NCI-H2081 (cell line): ENCODE data around the gene PPM1J.
A peak's percentile ranks its signal among the peaks of the same experiment; 100 is the strongest.
"Not testable (repeated sequence)": the region's sequence is repeated elsewhere in the genome, so short reads cannot be mapped to it uniquely, and the experiment has no call there.

Source experiments
- DNase-seq, 2 experiments: peaks; one replicate each; lab custom pipeline; 2025; lab: John Stamatoyannopoulos, UW

The PPM1J gene, protein sequence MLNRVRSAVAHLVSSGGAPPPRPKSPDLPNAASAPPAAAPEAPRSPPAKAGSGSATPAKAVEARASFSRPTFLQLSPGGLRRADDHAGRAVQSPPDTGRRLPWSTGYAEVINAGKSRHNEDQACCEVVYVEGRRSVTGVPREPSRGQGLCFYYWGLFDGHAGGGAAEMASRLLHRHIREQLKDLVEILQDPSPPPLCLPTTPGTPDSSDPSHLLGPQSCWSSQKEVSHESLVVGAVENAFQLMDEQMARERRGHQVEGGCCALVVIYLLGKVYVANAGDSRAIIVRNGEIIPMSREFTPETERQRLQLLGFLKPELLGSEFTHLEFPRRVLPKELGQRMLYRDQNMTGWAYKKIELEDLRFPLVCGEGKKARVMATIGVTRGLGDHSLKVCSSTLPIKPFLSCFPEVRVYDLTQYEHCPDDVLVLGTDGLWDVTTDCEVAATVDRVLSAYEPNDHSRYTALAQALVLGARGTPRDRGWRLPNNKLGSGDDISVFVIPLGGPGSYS

DNA sequence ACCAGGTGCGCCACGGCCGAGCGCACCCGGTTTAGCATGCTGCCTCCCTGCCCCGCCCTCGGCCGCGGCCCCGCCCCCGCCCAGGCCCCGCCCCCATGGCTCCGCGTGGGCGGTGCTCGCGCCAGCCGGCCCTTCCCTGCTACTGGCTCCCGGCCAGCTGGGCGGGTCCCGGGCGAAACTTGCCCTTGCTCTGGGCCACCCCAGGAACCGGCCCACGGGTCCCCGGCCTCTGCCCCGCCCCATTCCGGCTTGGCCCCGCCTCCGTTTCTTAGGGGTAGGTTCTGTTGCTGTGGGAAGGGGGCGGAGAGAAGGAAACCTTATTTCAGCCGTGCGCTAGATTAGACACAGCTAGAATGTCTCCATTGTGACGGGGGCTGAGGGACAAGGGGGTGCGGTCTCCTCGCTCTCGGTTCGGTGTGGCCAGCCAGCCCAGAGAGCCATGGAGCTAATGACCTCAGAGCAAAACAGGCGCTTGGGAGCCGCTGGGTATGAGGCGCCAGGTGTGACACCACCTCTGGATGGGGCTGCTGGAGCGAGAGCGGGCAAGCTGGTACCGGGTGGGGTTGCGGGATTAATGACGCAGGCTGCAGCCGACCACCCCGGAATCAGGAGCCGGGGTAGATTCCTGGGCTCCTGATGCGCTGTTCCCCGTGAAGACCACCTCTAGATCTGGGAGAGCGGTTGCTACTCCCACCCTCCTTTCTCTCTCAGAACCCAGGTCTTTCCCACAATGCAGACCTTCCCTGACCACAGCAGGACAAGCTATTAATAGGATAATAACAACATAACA lies at the start of gene PPM1J:
Gene PPM1J, minus strand, starts transcription at position 69 of the 790 bp plus-strand sequence. Its CDS starts 31 bp downstream, at position 38.
- DNase-seq = peak; percentile 68 to 70

DNA sequence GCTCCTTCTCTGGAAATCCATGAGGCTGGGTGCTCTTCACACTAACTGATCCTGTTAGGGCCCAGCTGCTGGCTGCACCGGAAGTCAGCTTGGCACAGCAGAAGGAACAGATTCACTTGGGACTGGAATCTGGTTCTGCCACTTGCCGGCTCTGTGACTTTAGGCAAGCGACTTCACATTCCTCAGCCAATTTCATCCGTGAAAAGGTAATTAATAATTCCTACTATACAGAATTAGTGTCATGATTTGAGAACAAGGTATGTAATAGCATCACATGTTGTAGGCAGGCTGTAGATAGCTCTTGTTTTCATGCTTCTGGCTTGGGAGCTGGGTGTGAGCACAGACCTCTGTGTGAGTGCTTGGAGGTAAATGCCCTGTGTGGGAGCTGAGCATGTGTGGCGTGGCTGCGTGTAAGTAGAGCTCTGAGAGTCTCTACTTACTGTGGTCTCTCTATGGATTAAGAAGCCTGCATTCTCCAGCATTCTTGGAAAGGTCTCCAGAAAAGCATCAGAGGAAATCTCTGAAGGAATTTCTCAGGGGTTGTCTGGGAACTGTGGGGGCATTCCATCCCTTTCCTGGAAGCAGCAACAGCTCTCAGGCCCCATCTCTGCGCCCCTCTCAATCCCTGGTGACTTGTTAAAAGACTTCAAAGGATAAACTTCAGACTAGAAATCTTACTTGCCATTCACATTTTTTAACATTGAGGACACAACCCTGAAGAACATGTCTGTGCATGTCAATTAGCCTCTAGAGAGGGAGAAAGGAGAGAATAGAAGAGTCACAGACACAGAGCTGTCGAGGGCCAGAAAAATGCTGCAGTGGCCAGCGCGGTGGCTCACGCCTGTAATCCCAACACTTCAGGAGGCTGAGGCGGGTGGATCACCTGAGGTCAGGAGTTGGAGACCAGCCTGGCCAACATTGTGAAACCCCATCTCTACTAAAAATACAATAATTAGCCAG lies 47.7 kb upstream of the PPM1J start:
- DNase-seq = no peak

DNA sequence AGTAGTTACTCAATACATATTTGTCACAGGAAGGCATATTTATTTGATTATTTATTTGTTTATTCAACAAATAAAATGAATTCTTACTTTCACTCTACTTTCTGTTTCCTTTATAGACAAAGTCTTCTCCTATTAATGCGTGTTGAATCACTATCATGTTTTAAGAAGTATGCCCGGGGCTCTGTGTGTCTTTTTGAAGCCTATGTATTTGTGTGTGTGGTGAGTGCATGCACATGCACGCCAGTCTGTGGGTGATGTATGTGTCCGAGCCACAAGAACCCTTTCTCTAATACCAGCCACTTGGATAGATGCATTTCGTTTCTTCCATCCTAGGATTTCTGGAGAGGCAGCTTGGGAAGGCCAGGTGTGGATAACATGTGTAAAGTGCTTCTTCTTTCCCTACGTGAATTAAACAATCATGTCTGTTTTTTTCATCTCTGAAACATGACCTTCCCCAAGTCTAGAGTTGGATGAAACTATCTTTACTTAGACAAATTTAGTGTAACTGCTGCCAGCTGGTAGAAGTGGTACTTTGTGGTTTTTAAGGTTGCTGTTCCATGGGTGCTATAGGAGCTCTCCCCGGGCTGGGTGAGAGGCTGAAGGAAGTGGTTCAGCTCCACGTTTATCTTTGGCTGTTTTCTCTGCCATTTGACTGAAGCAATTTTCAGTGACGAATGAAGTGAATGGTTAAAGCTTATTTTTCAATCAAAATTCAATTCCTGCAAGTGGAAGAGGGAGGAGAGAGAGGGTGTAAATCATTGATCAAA lies 46.8 kb upstream of the PPM1J start:
- DNase-seq = no peak

DNA sequence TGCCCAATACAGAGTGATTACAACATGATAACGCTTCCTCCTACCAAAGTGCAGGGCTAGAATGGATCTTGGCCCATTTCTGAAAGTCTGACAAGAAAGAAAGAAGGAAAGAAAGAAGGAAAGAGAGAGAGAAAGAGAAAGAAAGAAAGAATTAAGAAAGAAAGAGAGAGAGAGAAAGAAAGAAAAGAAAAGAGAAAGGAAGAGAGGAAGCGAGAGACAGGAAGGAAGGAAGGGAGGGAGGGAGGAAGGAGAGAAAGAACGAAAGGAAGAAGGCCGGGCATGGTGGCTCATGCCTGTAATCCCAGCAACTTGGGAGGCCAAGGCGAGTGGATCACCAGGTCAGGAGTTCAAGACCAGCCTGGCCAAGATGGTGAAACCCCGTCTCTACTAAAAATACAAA lies 44.1 kb upstream of the PPM1J start:
- no peak for DNase-seq

DNA sequence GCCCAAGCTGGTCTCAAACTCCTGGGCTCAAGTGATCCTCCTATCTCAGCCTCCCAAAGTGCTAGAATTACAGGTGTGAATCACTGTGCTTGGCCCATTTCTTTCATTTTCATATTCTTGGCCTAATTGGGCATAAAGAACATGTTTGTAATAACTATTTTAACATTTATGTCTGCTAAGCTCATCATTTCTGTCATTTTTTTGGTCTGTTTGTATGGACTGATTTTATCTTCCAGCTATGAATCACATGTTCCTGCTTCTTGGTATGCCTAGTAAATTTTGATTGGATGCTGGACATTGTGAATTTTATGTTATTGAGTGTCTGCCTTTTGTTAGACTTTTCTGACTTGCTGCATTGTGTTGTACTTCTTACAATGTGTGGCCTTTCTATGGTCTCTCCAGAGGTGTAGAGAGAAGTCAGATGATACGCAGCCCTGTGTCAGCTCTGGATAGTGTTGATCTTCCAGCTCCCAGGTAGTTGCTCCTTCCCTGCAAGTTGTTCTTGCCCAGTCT lies 39.0 kb upstream of the PPM1J start:
- no peak for DNase-seq

DNA sequence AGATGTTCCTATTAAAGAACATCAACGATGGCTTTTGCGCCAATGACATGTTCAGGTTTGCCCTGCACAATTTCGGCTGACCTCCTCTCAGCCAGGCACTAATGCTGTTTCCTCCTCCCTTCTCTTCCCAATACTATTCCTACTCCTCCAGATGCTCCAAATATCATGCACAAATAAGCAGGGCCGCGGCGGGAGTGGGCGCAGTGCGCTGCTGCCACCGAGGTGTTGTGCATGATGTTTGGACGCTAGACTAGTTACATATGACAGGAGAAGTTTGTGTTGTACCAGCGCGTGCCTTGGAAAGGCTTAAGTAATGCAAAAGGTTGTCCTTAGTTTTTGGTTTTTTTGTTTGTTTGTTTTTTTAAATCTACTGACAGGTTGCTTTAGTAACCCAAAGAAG lies 33.3 kb upstream of the PPM1J start:
- DNase-seq = no peak

DNA sequence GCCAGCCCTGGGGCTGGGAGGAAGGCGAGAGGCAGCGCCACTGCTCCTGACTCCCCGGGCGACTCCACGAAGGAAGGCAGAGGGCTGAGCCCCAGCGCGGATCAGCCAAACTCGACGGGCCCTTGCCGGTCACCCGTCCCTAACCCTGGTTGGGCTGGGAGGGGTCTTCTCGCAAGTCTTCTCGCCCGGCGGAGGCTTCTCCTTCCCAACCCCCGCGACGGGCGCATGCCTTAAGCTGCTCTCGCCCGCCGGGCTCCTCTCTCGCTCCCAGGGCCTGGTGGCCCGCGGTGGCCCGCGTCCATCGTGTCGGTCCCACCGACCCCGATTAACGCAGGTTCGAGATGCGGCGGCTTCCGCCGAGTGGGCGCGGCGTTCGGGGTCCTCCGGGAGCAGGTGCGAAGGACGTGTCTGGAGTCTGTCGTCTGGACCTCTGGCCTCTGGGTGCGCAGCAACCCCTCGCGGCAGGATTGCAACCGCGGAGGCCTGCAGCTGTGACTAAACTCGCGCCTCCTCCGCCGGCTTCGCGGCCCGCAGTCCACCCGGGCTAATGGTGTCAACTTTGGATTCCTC lies 29.0 kb upstream of the PPM1J start:
- DNase-seq = no peak

DNA sequence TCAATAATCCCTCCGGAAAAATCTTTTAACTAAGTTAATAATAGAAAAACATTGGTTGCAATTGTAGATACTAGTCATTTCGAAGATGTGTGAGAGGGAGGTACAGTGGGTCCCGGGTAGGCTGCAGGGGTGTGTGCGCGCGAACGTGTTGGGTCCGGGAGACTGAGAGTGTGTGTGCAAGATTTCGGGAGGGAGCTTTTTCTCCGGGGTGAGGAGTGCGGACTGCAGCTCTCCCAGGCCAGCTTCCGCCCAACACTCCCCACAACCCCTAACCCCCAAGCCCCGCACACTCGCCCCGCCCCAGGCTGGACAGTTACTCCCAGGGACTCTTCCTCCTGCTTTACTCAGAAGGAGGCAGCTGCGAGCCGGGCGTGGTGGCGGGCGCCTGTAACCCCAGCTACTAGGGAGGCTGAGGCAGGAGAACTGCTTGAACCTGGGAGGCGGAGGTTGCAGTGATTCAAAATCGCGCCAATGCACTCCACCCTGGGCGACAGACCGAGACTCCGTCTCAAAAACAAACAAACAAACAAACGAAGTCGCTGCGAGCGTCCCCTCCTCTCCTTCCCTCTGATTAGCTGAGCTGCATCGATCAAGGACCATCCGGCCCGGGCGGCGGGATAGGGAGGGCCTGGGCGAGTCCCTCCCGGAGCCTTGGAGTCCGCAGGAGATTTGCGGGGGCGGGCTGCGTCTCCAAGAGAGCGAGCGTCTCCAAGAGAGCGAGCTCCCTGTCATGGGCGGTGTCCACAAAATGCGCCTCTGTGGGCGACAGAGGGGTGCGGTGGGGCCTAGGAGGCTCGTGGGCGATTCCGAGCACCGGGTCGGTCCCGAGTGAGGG lies 28.3 kb upstream of the PPM1J start:
- DNase-seq = no peak

DNA sequence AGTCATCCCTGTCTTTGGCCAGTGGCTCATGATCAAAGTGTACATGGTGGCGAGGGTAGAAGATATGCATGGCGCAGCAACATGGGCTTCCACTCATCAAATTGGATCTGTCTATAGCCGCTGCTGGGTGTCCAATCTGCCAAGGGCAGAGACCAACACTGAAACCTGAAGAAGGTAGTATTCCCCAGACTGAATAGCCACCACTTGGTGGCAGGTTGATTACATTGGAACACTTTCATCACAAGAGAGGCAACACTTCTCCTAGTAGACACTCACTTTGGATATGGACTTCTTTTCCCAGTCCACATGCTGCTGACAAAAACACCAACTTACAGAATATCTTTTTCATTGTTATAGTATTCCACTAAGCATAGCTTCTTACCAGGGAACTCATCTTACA lies 22.4 kb upstream of the PPM1J start:
- no peak for DNase-seq

DNA sequence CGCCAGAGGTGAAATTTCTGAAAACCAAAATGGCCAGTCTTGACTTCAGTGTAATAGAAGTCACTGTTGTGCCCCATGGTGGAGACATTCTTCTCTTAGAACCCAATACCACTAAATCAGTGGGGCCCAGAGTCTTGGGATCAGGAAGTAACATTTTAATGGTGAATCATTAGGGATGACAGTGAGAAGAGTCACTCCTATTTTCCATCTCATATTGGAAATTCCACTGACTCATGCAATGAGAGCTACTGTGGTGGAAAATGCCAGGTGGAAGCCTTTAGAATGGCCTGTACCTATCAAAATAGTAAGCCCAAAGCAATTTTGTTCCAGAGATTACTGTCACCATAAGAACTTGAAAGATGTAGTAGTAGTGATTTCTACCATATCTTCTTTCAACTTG lies 20.6 kb upstream of the PPM1J start:
- no peak for DNase-seq

DNA sequence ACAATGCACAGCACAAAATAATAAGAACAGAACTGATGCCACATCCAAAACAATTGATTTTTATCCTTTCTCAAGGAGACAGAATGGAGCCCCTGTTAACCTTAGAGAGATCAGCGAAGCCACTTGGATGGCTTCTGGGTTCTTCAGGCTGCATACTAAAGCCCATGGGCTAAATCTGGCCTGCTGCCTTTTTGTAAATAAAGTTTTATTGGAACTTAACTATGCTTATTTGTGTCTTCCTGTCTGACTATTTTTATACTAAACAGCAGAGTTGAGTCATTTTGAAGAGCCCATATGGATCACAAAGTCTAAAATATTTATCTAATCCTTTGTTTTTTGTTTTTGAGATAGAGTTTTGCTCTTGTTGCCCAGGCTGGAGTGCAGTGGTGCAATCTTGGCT lies 16.3 kb upstream of the PPM1J start:
- DNase-seq = no peak

DNA sequence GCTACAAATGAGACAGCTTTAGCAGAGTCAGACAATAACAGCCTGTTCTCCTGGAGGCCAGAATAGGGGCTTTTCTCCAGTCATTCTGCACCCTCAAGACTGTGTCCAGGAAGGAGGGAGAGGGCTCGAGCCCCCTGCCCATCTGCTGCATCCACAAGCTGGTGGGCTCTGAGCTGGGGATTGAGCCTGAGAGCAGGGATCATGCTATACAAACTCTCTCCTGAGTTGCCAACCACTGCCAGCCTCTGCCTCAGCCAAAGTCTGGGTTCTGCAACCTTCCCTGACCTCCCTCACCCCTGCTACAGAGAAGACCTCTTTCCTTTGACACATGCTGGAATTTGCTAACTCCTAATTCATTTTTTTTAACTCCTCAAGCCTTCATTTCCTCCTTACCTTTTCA lies 14.8 kb upstream of the PPM1J start:
- no peak for DNase-seq

DNA sequence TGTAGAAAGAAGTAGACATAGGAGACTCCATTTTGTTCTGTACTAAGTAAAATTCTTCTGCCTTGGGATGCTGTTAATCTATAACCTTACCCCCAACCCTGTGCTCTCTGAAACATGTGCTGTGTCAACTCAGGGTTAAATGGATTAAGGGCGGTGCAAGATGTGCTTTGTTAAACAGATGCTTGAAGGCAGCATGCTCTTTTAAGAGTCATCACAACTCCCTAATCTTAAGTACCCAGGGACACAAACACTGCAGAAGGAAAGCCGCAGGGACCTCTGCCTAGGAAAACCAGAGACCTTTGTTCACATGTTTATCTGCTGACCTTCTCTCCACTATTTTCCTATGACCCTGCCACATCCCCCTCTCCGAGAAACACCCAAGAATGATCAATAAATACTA lies 13.9 kb upstream of the PPM1J start:
- DNase-seq = not testable (repeated sequence)

DNA sequence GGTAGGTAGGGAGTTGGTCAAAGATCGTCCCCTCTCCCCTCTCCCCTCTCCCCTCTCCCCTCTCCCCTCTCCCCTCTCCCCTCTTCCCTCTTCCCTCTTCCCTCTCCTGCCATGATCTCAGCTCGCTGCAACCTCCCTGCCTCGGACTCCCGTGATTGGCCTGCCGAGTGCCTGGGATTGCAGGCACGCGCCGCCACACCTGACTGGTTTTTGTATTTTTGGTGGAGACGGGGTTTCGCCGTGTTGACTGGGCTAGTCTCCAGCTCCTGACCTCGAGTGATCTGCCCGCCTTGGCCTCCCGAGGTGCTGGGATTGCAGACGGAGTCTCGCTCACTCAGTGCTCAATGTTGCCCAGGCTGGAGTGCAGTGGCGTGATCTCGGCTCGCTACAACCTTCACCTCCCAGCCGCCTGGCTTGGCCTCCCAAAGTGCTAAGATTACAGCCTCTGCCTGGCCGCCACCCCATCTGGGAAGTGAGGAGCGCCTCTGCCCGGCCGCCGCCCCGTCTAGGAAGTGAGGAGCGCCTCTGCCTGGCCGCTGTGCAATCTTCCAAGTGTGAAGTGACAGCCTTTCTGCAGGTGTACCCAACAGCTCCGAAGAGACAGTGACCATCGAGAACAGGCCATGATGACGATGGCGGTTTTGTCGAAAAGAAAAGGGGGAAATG lies 13.3 kb upstream of the PPM1J start:
- not testable (repeated sequence) for DNase-seq

DNA sequence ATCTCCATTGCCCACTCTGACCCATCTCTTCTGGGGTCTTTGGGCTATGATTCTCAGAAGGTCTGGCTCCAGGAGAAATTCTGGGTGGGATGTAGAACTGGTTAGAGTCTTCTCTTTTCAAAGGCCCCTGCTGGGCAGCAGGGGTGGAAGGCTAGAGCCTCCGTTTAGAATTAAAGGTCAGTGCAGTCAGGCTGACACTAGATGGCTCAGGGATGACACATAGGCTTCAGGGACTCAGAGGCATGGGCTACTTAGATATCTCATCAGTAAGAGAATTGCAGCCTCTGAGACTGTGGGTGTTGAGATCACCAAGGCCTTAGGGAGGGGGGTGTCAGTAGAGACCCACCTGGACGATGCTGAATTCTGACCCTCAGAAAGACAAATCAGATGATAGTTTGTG lies 12.6 kb upstream of the PPM1J start:
- DNase-seq = no peak

DNA sequence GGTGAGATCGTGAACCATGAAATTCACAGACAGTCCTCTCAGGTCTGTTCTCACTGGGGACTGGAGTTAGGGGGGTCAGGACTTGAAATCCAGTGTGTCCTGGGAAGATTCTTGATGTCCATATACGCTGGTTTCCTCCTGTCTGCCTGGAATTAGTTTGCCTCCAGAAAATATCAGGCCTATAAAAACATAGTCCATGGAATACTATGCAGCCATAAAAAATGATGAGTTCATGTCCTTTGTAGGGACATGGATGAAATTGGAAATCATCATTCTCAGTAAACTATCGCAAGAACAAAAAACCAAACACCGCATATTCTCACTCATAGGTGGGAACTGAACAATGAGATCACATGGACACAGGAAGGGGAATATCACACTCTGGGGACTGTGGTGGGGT lies 9.1 kb upstream of the PPM1J start:
- not testable (repeated sequence) for DNase-seq

DNA sequence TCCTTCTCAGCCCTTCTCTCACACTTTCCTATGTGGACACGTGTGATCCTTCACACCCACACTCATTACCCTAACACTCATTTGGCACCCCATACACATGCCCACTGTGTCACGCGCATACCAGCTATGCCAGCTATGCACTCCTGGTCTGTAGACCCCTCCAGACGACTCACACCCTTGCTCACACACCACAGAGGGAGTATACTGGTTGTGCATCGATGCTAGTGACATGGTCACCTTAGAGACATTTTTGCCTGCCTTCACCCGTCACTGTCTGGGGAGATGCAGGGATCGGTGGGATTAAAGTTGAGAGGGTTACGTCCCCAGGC lies 8.3 kb upstream of the PPM1J start:
- no peak for DNase-seq

DNA sequence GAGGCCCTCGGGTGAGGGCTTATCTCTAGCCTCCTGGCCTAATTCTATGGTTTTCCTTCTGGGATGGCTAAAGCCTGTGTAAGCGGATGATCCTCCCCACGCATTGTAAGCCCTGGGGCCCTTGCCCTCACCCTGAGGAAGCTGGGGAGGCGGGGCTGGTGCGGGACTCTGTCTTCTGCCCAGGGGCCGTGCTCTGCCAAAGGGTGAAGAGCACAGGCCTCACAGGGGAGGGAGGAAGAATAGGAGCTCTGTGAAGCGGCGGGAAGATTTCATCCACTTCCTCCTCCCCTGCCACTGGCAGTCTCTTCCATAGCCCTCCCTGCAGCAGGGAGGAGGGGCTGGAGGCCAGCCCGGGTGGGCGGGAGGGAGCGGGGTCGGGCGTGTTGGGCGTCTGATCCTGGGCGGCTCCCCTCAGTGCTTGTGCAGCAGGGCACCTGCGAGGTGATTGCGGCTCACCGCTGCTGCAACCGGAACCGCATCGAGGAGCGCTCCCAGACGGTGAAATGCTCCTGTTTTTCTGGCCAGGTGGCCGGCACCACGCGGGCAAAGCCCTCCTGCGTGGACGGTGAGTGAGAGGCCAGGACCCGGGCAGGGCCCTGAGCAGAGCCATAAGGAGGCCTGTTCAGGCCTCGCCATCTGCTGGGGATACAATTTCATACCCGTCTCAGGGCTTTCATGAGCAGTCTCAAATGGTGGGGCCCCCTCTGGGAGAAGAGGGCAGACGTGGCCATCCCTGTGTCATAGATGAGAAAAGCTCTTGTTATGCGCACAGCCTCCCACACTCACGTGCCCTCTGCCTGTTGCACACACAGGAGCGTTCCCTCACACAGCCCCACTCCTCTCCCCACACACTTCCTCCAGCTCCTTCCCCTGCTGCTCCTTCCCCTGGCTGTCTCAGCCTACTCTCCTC lies 7.7 kb upstream of the PPM1J start:
- no peak for DNase-seq
